Neural progenitor cell (in vitro differentiated cells): ENCODE results near the gene WRAP53. TPM values are rescaled to one million over a fixed set of nuclear protein-coding genes. Genes with fewer than 3 reads are reported as not detected.

Source experiments
- DNase-seq: peaks from one replicate; pipeline ENCODE4 v3.0.0-alpha.2; 2016; ENCODE audit warnings: low spot score
- H2AFZ ChIP-seq: fragments of 200-600 bp; sonication (generic); replicated peaks from 2 replicates; pipeline ENCODE4 v1.6.1; 2016; ENCODE audit warnings: antibody characterized with exemption
- H3F3A ChIP-seq: fragments of 200-600 bp; sonication (generic); 2 replicates; pipeline ENCODE4 v1.6.1; 2016; ENCODE audit warnings: antibody characterized with exemption, low read depth
- H3K27ac ChIP-seq: fragments of 200-600 bp; sonication (generic); 2 replicates; pipeline ENCODE4 v1.5.1; 2016; ENCODE audit warnings: mild to moderate bottlenecking
- H3K27me3 ChIP-seq: fragments of 200-600 bp; sonication (generic); 2 replicates; pipeline ENCODE4 v1.6.1; 2016; ENCODE audit warnings: mild to moderate bottlenecking, moderate library complexity
- H3K36me3 ChIP-seq: fragments of 200-600 bp; sonication (generic); 2 replicates; pipeline ENCODE4 v1.5.1; 2016
- H3K4me1 ChIP-seq: fragments of 200-600 bp; sonication (generic); 2 replicates; pipeline ENCODE4 v1.6.1; 2016; ENCODE audit warnings: mixed run types
- H3K4me2 ChIP-seq: fragments of 200-600 bp; sonication (generic); 2 replicates; pipeline ENCODE4 v1.6.1; 2016
- H3K4me3 ChIP-seq: fragments of 200-600 bp; sonication (generic); 2 replicates; pipeline ENCODE4 v1.5.1; 2016
- H3K79me2 ChIP-seq: fragments of 200-600 bp; sonication (generic); 2 replicates; pipeline ENCODE4 v1.6.1; 2016; ENCODE audit warnings: low read depth
- H3K9ac ChIP-seq: fragments of 200-600 bp; sonication (generic); 2 replicates; pipeline ENCODE4 v1.6.1; 2016
- H3K9me3 ChIP-seq: fragments of 200-600 bp; sonication (generic); 2 replicates; pipeline ENCODE4 v1.5.1; 2016; ENCODE audit warnings: low read depth
- H4K20me1 ChIP-seq: fragments of 200-600 bp; sonication (generic); 2 replicates; pipeline ENCODE4 v1.6.1; 2016; ENCODE audit warnings: low read depth
- H3K27ac Mint-ChIP-seq: 3 replicates; pipeline ENCODE4 v1.8.0; 2021; ENCODE audit warnings: mixed read lengths
- H3K27me3 Mint-ChIP-seq: 2 replicates; pipeline ENCODE4 v1.8.0; 2022; ENCODE audit warnings: low read depth, mild to moderate bottlenecking, inconsistent platforms, moderate library complexity, mixed read lengths; ENCODE audit not compliant: insufficient read depth
- H3K36me3 Mint-ChIP-seq: 3 replicates; pipeline ENCODE4 v1.8.0; 2021; ENCODE audit warnings: mixed read lengths
- H3K4me1 Mint-ChIP-seq: 3 replicates; pipeline ENCODE4 v1.8.0; 2021; ENCODE audit warnings: mixed read lengths
- H3K4me3 Mint-ChIP-seq: 3 replicates; pipeline ENCODE4 v1.8.0; 2021; ENCODE audit warnings: mild to moderate bottlenecking, moderate library complexity, mixed read lengths
- H3K9me3 Mint-ChIP-seq: 3 replicates; pipeline ENCODE4 v1.8.0; 2020; ENCODE audit warnings: mixed read lengths
- EZH2 ChIP-seq: fragments of 200-600 bp; sonication (generic); IDR thresholded peaks from 2 replicates; pipeline ENCODE4 v1.6.1; 2017; ENCODE audit warnings: antibody characterized with exemption, mild to moderate bottlenecking, moderate library complexity
- EZH2phosphoT487 ChIP-seq: fragments of 200-600 bp; sonication (generic); IDR thresholded peaks from 2 replicates; pipeline ENCODE4 v1.6.1; 2017; ENCODE audit warnings: antibody characterized with exemption
- total RNA-seq: library from RNA; depleted of rRNA; stranded (reverse); fragments of >200 nt; gene quantifications from 2 replicates; pipeline ENCODE4 v1.2.3, GENCODE V29; 2015; ENCODE audit warnings: low replicate concordance
- TF ChIP-seq, protein P1 (sequence below): fragments of 200-600 bp; sonication (generic); IDR thresholded peaks from 2 replicates; pipeline ENCODE4 v1.5.1; 2017; ENCODE audit warnings: antibody characterized with exemption, mild to moderate bottlenecking

Gene WRAP53
- total RNA-seq, 1 donor from 2014 or later = 12.6 TPM

DNA sequence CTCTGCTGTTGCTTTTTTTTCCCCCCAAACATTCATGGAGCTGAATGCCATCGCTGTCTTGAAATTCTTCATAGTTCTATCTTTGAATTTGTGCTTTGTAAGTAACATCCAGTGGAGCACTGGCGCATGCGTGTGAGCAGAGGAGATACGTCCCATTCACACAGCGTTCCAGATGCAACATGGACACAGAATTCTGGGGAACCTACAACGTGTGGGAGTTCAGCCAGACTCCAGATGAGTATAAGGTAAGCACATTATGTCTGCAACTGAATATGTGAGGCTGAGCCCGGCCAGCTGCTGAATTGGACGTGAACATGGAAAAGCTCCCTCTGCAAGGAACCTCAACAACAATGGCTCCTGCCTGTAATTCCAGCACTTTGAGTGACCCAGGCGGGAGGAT is 41.8 kb upstream of the WRAP53 start:
- TF ChIP-seq EZH2phosphoT487 = no peak
- TF ChIP-seq EZH2 = no peak
- TF ChIP-seq, protein P1, sequence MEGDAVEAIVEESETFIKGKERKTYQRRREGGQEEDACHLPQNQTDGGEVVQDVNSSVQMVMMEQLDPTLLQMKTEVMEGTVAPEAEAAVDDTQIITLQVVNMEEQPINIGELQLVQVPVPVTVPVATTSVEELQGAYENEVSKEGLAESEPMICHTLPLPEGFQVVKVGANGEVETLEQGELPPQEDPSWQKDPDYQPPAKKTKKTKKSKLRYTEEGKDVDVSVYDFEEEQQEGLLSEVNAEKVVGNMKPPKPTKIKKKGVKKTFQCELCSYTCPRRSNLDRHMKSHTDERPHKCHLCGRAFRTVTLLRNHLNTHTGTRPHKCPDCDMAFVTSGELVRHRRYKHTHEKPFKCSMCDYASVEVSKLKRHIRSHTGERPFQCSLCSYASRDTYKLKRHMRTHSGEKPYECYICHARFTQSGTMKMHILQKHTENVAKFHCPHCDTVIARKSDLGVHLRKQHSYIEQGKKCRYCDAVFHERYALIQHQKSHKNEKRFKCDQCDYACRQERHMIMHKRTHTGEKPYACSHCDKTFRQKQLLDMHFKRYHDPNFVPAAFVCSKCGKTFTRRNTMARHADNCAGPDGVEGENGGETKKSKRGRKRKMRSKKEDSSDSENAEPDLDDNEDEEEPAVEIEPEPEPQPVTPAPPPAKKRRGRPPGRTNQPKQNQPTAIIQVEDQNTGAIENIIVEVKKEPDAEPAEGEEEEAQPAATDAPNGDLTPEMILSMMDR = no peak
- Mint-ChIP-seq H3K9me3 (no peaks in the 10 kb centered on the region), H3K27me3 (peaks cover 7% of the 10 kb centered on the region), H3K4me1 (peaks cover 13% of the 10 kb centered on the region), H3K36me3 (no peaks in the 10 kb centered on the region), H3K27ac (no peak overlapping the region), H3K4me3 (no peak overlapping the region)
- Histone ChIP-seq H3K36me3 (no peaks in the 10 kb centered on the region), H4K20me1 (no peaks in the 10 kb centered on the region), H3K4me2 (no peak overlapping the region), H3K9me3 (no peaks in the 10 kb centered on the region), H2AFZ (no peak overlapping the region), H3K27ac (no peak overlapping the region), H3F3A (peaks cover 17% of the 10 kb centered on the region), H3K4me3 (no peak overlapping the region), H3K27me3 (peaks cover 14% of the 10 kb centered on the region), H3K79me2 (no peaks in the 10 kb centered on the region), H3K9ac (no peak overlapping the region), H3K4me1 (no peaks in the 10 kb centered on the region)
- DNase-seq = no peak

DNA sequence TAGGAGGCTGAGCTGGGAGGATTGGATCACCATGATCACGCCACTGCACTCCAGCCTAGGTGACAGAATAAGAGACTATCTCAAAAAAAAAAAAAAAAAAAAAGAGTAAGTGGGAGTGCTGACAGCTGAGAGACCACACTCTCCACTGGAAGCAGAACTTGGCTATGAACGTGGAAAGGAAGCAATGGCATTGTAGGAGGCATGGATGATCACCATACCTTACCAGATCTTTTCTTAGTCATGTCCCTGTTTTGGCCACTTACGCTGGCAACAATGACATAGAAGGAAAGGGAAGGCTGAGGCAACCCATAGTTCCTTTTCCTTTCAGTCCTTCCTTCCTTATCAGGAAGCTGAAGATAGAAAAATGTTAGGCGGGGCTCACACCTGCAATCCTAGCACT is 41.3 kb upstream of the WRAP53 start:
- Mint-ChIP-seq H3K36me3 (no peaks in the 10 kb centered on the region), H3K9me3 (no peaks in the 10 kb centered on the region), H3K4me1 (peaks cover 15% of the 10 kb centered on the region), H3K4me3 (no peak overlapping the region), H3K27me3 (peaks cover 9% of the 10 kb centered on the region), H3K27ac (no peak overlapping the region)
- H3K9ac ChIP-seq = no peak overlapping the region
- H2AFZ ChIP-seq = no peak overlapping the region
- H3K4me1 ChIP-seq = no peaks in the 10 kb centered on the region
- no peaks in the 10 kb centered on the region for H3K36me3 ChIP-seq
- no peak overlapping the region for H3K27ac ChIP-seq
- no peak overlapping the region for H3K4me3 ChIP-seq
- H3K4me2 ChIP-seq = no peak overlapping the region
- no peaks in the 10 kb centered on the region for H3K79me2 ChIP-seq
- TF ChIP-seq EZH2phosphoT487 (no peak), EZH2 (no peak)
- TF ChIP-seq, protein P1 = no peak
- peaks cover 19% of the 10 kb centered on the region for H3K27me3 ChIP-seq
- H4K20me1 ChIP-seq = no peaks in the 10 kb centered on the region
- no peaks in the 10 kb centered on the region for H3K9me3 ChIP-seq
- H3F3A ChIP-seq = peaks cover 20% of the 10 kb centered on the region
- DNase-seq = no peak

DNA sequence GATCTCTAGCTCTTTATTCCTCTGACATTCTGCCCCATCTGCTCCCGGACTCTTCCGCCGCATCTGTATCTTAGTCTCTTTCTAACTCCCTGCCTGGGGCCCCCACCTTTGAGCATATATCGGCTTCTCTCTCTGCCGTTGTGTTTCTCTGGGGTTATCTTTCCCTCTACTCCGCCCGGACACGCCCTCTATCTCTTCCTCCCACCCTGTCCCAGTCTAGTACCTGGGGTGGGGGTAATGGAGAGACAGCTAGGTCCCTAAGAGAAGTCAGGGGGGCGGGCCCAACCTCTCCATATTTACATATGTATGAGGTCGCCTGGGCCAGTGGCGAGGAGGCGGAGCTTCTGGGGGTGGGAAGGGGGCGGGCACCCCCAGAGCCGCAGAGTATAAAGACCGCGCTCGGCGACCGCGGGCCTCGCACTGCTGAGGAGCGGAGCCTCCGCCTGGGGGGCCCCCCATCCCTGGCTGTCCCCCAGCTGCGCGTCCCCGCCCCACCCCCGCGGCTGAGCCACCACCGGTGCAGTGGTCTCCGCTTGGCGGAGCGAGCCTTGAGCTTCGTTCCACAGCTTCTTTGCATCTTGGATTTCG is 37.7 kb upstream of the WRAP53 start, which contains the start of gene ATP1B2:
TSS of gene ATP1B2 (plus strand) at position 418 of the 588 bp plus-strand sequence. CDS start 593 bp downstream, outside the sequence.
- Histone ChIP-seq H3K9me3 (no peaks in the 10 kb centered on the region), H4K20me1 (no peaks in the 10 kb centered on the region), H3K4me3 (peak within 1 kb of the TSS; percentile 78), H3K4me1 (no peaks in the 10 kb centered on the region), H3K27me3 (peaks cover 37% of the 10 kb centered on the region), H3K79me2 (no peaks in the 10 kb centered on the region), H3F3A (peaks cover 27% of the 10 kb centered on the region), H3K9ac (no peak within 1 kb of the TSS), H2AFZ (peak within 1 kb of the TSS; percentile 85), H3K36me3 (no peaks in the 10 kb centered on the region), H3K4me2 (peak within 1 kb of the TSS; percentile 98), H3K27ac (no peak within 1 kb of the TSS)
- H3K4me1 Mint-ChIP-seq = peaks cover 29% of the 10 kb centered on the region
- peak; percentile 97 for DNase-seq
- H3K4me3 Mint-ChIP-seq = peak within 1 kb of the TSS; percentile 91
- H3K27me3 Mint-ChIP-seq = peaks cover 16% of the 10 kb centered on the region
- no peaks in the 10 kb centered on the region for H3K9me3 Mint-ChIP-seq
- peaks cover 13% of the 10 kb centered on the region for H3K36me3 Mint-ChIP-seq
- H3K27ac Mint-ChIP-seq = peak within 1 kb of the TSS; percentile 22
- TF ChIP-seq, protein P1 = no peak
- TF ChIP-seq EZH2phosphoT487 (no peak), EZH2 (no peak)
